Measurements from ENCODE around the gene BEST3.

Gene BEST3

GRCh38 chr12:69686731-69687130 is 12.4 kb downstream of the BEST3 start:
- Histone ChIP-seq H3K27ac (ENCODE audit: low read length) (peak overlapping the region; percentile 36; the same call in 1 of the 2 replicates), H3K27me3 (replicated peaks; ENCODE audit: insufficient read depth, low read length) (no peaks in the 10 kb centered on the region), H3K4me1 (ENCODE audit: low read length) (peaks cover 18% of the 10 kb centered on the region), H4K20me1 (ENCODE audit: insufficient read depth, low read length) (no peaks in the 10 kb centered on the region; the same call in 1 of the 2 replicates), H3K4me3 (ENCODE audit: low read length) (no peak overlapping the region), H3K9me2 (replicated peaks; ENCODE audit: insufficient read depth, low read length) (no peaks in the 10 kb centered on the region), H3F3A (ENCODE audit: insufficient read depth, low read length) (peaks cover 14% of the 10 kb centered on the region), H3K9ac (ENCODE audit: low read length) (no peak overlapping the region), H2AFZ (ENCODE audit: low read length) (no peak overlapping the region), H3K9me3 (replicated peaks; ENCODE audit: insufficient read depth, low read length) (no peaks in the 10 kb centered on the region), H3K36me3 (replicated peaks; ENCODE audit: insufficient read depth, low read length) (no peaks in the 10 kb centered on the region; the same call in 1 of the 2 replicates), H3K4me2 (ENCODE audit: low read depth, low read length) (no peak overlapping the region), H3K79me2 (ENCODE audit: low read length) (no peaks in the 10 kb centered on the region; the same call in 1 of the 2 replicates)
- DNase-seq, result peak; percentile 66
- TF ChIP-seq CTCF (IDR thresholded peaks at IDR 0.05; ENCODE audit: low read length), result no peak
- TF ChIP-seq EZH2 (optimal IDR thresholded peaks at IDR 0.05; ENCODE audit: low read depth, low read length), result no peak
- no peak for TF ChIP-seq EZH2phosphoT487 (IDR thresholded peaks at IDR 0.05; ENCODE audit: low read length)

- DNase-seq, result no peak
- Histone ChIP-seq H3K4me3 (ENCODE audit: low read length) (no peak overlapping the region), H3K36me3 (replicated peaks; ENCODE audit: insufficient read depth, low read length) (no peaks in the 10 kb centered on the region; the same call in 1 of the 2 replicates), H3K9ac (ENCODE audit: low read length) (no peak overlapping the region), H3K27me3 (replicated peaks; ENCODE audit: insufficient read depth, low read length) (no peaks in the 10 kb centered on the region), H4K20me1 (ENCODE audit: insufficient read depth, low read length) (no peaks in the 10 kb centered on the region; the same call in 1 of the 2 replicates), H3K9me3 (replicated peaks; ENCODE audit: insufficient read depth, low read length) (no peaks in the 10 kb centered on the region), H3F3A (ENCODE audit: insufficient read depth, low read length) (peaks cover 14% of the 10 kb centered on the region), H2AFZ (ENCODE audit: low read length) (no peak overlapping the region), H3K4me1 (ENCODE audit: low read length) (peaks cover 18% of the 10 kb centered on the region), H3K9me2 (replicated peaks; ENCODE audit: insufficient read depth, low read length) (no peaks in the 10 kb centered on the region), H3K27ac (ENCODE audit: low read length) (no peak overlapping the region), H3K4me2 (ENCODE audit: low read depth, low read length) (no peak overlapping the region), H3K79me2 (ENCODE audit: low read length) (no peaks in the 10 kb centered on the region; the same call in 1 of the 2 replicates)
- no peak for TF ChIP-seq CTCF (IDR thresholded peaks at IDR 0.05; ENCODE audit: low read length)
- TF ChIP-seq EZH2 (optimal IDR thresholded peaks at IDR 0.05; ENCODE audit: low read depth, low read length), result no peak
- no peak for TF ChIP-seq EZH2phosphoT487 (IDR thresholded peaks at IDR 0.05; ENCODE audit: low read length)
Measured at GRCh38 chr12:69685810-69686209, 13.3 kb downstream of the BEST3 start.

- Histone ChIP-seq H3K9me2 (replicated peaks; ENCODE audit: insufficient read depth, low read length) (no peaks in the 10 kb centered on the region), H3K79me2 (ENCODE audit: low read length) (no peaks in the 10 kb centered on the region), H3K27me3 (replicated peaks; ENCODE audit: insufficient read depth, low read length) (no peaks in the 10 kb centered on the region), H3K36me3 (replicated peaks; ENCODE audit: insufficient read depth, low read length) (no peaks in the 10 kb centered on the region; the same call in 1 of the 2 replicates), H2AFZ (ENCODE audit: low read length) (no peak overlapping the region), H3F3A (ENCODE audit: insufficient read depth, low read length) (peaks cover 14% of the 10 kb centered on the region), H3K4me3 (ENCODE audit: low read length) (no peak overlapping the region), H3K27ac (ENCODE audit: low read length) (no peak overlapping the region), H3K9ac (ENCODE audit: low read length) (no peak overlapping the region), H4K20me1 (ENCODE audit: insufficient read depth, low read length) (no peaks in the 10 kb centered on the region; the same call in 1 of the 2 replicates), H3K9me3 (replicated peaks; ENCODE audit: insufficient read depth, low read length) (no peaks in the 10 kb centered on the region), H3K4me1 (ENCODE audit: low read length) (peaks cover 18% of the 10 kb centered on the region), H3K4me2 (ENCODE audit: low read depth, low read length) (no peak overlapping the region)
- TF ChIP-seq CTCF (IDR thresholded peaks at IDR 0.05; ENCODE audit: low read length), result no peak
- no peak for TF ChIP-seq EZH2 (optimal IDR thresholded peaks at IDR 0.05; ENCODE audit: low read depth, low read length)
- no peak for TF ChIP-seq EZH2phosphoT487 (IDR thresholded peaks at IDR 0.05; ENCODE audit: low read length)
- DNase-seq, result no peak
Measured at GRCh38 chr12:69684466-69684865, 14.6 kb downstream of the BEST3 start.

Data from MM.1S (cell line).